SK-N-SH treated with all-trans-retinoic acid at 6 μM for 48 hours (cell line): ENCODE results near the gene SENP1.

Experiments used
- BACH2 ChIP-seq: fragments of 250-450 bp; sonication (Bioruptor Pico); IDR thresholded peaks from 2 replicates; pipeline ENCODE4 v1.9.0; 2021; ENCODE audit warnings: mild to moderate bottlenecking, borderline replicate concordance
- CSDC2 ChIP-seq: fragments of 250-450 bp; sonication (Bioruptor Pico); IDR thresholded peaks from 2 replicates; pipeline ENCODE4 v1.5.0; 2020; ENCODE audit warnings: mild to moderate bottlenecking, moderate library complexity
- PATZ1 ChIP-seq: fragments of 250-450 bp; sonication (Bioruptor Pico); IDR thresholded peaks from 2 replicates; pipeline ENCODE4 v1.8.0; 2020; ENCODE audit warnings: mild to moderate bottlenecking, moderate library complexity, borderline replicate concordance
- TOX ChIP-seq: fragments of 250-450 bp; sonication (Bioruptor Pico); IDR thresholded peaks from 2 replicates; pipeline ENCODE4 v1.8.0; 2021; ENCODE audit warnings: mild to moderate bottlenecking, moderate library complexity, borderline replicate concordance
- ZNF565 ChIP-seq: fragments of 450-650 bp; formaldehyde crosslinking; conservative IDR thresholded peaks from 2 replicates; pipeline ENCODE4 v1.5.0; 2020; ENCODE audit warnings: low read depth, mild to moderate bottlenecking, moderate library complexity
- ZNF8 ChIP-seq: fragments of 450-650 bp; formaldehyde crosslinking; IDR thresholded peaks from 2 replicates; pipeline ENCODE4 v1.5.0; 2020; ENCODE audit warnings: mild to moderate bottlenecking, moderate library complexity

GRCh38 chr12:48119078-48119833, 13.4 kb upstream of the SENP1 start, which contains the start of gene PFKM:
- TF ChIP-seq CSDC2 (CRISPR knock-in tag) (no peak), TOX (CRISPR knock-in tag) (no peak), ZNF565 (CRISPR knock-in tag) (no peak), BACH2 (no peak), ZNF8 (CRISPR knock-in tag) (no peak), PATZ1 (no peak)
